ENCODE data around the gene CPNE4.

Gene CPNE4

DNA sequence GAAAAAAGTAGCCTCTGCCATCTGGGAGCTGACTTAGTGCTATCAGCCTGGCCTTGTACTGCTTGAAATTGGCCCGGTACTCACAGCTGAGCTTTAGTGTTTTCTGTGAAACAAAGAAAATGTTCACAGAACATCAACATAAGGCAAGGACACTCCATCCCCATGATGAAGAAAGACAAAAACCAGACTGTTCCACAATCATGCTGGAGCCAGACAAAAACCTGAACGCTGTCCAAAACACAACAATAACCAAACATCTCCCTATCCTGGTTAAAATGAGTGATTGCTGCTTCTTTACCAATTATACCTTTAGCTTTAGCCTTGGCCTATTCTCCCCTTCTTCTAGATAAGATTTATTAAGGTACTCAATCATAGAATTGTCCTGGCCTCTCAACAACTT lies 153.9 kb downstream of the CPNE4 start:
- DNase-seq (ENCODE audit: low read depth in 2 of 2): no peak

DNA sequence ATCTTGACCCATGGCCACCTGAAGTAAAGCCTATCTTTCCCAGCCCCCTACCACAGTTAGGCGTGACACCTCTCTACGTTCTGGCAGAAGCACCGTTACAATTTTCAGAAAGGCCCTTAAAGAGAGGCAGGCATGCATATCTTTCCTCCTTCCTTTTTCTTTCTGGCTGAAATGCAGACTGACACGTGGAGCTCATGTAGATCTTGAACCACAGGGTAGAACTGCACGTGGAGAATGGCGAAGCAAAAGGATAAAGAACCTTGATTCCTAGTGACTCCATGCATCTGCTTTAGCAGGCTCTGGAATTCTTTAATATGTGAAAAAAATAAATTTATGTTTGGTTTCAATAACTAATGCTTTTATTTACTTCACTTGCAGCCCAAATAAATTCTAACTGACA lies 166.6 kb downstream of the CPNE4 start:
- DNase-seq (ENCODE audit: low read depth in 2 of 2): no peak

DNA sequence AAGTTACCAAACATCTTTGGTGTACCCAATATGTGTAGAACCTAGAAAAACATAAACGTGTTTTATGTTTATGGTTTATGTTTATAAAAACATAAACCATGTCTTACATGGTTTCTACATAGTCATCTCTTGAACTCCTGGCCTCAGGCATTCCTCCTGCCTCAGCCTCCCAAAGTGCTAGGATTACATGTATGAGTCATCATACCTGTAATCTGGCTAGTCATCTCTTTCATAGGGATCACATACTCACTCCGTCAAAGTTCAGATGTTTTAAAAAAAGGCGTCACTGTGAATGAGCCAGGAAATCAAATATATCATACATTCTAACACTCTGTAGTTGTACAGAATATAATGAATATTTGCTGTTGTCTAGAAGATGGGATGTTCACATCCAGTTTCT lies 178.6 kb downstream of the CPNE4 start:
- DNase-seq (ENCODE audit: low read depth in 2 of 2): no peak

DNA sequence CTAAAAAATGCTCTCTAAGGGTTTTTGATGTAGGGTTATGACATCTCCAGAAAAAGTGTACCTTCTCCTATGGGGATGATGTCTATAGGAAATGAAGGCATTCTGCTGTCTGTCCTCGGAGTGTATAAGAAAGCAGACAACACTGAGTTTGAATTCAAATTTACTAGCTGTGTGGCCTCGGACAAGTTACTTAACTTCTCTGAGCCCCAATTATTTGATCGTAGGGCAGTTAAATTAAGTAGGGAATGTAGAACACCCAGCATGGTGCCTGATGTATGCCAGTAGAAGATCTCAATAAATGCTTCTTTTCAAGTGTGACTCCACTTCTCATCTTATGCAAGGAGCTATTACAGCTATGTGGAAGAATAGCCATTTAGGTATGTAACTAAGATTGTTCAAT lies 184.6 kb downstream of the CPNE4 start:
- no peak for DNase-seq (ENCODE audit: low read depth in 2 of 2)

DNA sequence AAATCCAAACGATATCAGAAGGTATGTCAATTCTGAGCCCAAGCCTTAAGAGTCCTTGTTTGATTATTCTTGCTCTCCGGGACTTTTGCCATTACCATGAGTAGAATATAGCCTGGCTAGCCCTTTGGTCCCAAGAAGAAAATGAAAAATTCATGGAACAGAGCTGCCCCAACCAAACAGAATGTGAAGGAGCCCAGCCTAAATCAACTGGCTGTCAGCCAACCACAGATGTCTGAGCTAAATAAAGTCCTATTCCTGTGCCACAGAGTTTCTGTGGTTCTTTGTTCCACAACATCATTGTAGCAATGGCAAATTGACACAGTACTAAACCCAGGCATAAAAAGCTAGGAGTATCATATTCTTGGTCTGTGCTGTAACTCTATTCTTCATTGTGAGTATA lies 185.2 kb downstream of the CPNE4 start:
- no peak for DNase-seq (ENCODE audit: low read depth in 2 of 2)

DNA sequence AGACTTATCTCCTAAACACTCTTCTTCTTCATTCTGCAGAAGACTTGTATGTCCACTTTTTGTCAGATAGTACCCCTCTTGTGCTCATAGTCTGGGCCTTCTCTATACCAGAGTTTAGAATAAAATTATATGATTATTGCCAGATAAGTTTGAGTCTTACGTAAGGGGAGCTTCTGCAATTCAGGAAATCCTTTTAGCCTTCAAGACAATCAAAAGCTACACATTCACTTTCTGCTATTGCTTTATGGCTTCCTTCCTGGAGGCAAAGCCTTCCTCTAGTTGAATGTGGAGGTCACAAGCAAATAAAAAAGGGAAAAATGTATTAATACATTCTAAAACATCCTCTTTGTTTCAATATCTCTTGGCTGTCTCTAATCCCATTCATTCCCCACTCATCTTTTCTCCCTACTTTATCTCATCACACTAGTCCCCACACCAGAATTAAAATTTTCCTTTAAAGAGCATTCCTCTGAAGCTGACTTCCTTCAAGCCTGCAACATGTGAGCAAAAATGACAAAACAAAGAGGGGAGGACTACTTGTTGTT lies 186.8 kb downstream of the CPNE4 start:
- DNase-seq (ENCODE audit: low read depth in 2 of 2): no peak

DNA sequence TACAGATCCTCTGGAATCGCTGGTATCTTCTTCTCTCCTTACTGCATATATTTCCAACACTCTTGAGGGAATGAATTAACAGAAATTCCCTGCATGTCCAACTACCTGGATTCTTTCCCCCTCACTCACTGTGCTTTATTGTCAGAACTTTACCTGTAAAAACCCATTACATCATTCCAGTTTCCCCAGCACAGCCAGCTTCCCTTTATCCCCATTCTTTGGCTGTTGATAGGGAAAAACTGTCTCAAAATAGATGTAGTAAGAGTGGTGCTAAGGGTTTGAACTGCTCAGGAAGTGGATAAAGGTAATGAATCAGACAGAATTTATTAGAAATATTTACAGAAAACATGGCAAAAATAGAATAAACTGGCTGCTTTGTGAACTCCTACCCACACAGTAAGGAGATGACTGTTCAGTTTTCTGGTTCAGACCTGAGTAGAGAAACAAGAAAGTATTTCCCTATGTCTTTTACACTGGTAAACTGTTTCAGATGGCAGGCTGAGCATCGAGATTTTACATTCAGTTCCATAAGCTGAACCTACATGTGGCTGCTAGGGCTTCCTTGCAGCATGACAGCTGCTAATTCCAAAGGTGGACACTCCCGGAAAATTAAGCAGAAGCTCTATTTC lies 188.4 kb downstream of the CPNE4 start:
- DNase-seq (ENCODE audit: low read depth in 2 of 2): no peak

DNA sequence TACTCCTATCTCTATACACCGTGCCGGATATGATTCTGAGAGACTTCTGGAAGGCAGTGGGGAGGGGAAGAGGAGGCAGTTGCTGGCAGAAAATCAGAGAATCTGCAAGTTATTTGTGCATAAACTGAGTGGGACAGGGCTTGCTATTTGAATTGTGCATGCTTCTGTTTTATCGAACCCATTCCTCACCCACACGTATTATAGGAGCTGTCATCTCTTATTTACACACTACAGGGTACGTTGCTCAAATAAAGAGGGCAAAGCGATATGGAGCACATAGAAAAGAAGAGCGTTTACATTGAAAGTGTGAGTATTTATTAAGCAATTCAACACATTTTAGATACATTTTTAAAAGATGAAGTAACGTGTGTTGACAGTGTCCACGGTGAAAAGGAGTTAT lies 191.6 kb downstream of the CPNE4 start:
- DNase-seq (ENCODE audit: low read depth in 2 of 2): no peak

DNA sequence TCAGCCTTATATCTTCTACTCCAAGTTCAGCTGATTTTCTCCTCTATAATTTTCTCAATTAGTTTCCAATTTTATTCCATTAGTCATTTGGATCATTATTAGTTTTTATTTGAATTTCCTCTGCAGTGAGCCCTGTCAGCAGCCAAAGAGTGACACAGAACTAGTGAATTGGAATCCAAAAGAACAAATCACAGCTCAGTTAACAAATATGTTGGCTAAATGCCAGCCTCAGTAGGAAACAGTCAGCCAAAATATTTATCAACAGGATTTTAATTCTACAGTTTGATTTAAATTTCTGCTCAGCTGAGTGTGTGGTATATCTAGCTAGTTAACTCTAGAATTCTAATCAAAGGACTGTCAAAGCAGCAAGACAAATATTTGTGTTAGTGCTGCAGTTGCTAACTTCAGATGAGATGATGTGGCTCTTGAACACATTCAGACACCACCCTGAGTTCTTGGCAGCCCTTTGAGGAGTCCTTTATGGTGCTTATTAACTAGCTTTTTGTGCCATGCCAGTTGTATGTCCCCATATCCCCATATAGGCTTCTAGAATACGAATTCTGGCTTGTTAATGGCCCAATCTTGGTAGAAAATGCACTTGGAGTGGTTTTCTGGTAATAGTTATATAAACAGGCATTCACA lies 194.5 kb downstream of the CPNE4 start:
- no peak for DNase-seq (ENCODE audit: low read depth in 2 of 2)

DNA sequence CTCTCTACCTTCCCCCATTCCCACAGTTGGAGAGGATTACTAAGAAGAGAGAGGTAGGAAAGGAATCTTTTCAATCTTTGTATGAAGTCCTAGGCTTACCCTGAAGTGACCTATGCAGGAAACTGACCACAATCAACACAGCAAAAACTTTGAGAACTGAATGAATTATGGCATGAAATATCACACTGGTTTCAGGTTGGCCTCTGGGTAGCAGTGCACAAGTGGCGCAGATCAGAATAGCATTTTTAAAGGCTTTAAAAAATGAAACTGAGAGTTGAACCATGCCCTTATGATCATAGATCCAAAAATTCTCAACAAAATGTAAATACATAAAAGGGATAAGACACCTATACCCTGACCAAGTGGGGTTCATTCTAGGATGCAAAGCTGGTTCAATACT lies 198.9 kb downstream of the CPNE4 start:
- DNase-seq (ENCODE audit: low read depth in 2 of 2): no peak

DNA sequence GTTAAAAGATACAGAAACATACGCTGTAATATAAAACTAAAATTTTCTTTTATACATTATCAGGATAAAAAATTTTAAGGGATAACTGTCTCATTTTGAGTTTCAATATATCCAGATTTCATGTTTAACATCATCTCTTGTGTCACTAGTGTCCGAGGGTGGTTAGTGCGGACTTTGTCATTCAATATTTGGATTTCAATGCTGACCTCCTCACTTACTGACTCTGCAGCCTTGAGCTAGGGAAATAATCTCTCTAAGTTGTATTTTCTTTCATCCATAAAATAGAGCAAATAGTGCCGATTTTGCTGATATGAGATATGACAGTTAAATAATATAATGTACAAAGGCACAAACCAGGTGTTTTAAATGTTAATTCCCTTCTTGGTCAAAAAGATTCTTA lies 203.2 kb downstream of the CPNE4 start:
- no peak for DNase-seq (ENCODE audit: low read depth in 2 of 2)

DNA sequence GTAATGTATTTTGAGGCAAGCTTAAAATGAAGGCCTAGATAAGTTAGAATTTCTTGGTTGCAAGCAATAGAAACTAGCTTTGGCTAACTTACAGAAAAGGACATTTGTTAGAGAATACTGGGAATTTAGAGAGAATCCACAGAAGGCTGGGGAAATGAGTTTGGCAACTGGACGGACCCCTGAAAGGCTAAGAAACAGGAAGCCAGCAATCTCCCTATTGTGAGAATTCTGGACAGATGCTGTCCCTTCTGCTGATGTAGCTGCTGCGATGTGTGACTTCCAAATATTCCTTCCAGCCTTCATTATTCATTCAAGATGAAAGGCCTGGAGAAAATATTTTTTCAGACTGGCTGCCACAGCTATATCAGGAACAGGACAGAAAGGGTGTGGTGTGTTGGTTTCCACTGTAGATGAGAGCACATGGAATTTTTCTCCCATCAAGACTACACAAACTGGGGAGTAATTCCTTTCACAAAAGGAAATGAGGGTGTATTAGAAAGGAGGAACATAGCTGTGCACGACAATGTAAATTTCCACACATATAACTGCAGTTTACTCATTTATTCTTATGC lies 213.5 kb downstream of the CPNE4 start:
- no peak for DNase-seq (ENCODE audit: low read depth in 2 of 2)

DNA sequence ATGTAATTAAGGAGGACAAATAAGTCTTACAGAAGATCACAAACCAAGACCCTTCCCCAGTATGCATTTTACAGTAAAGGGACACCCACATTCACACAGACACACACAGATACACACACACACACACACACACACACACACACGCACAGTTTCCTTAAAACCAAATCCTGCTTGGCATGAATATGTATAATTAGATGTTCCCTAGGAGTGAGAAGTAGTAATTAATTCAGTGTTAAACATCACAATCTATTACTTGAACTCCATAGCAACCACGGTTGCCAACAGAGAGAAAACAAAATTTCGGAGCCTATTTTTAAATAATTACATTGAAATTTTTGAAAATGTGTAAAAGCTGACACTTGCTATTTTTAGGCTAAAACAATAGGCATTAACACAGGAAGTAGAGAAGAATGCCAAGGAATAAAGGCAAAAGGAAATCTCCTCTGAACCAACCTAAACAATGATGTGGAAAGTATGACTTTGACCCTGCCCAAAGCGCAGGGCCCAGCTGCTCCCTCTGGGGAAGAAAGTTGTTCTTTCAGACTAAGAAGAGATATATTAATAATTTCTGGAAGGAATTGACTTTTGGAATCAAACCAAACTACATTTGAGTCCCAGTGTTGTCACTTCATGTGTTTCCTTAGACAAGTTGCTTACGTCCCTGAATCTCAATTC lies 215.3 kb downstream of the CPNE4 start:
- DNase-seq (ENCODE audit: low read depth in 2 of 2): no peak

DNA sequence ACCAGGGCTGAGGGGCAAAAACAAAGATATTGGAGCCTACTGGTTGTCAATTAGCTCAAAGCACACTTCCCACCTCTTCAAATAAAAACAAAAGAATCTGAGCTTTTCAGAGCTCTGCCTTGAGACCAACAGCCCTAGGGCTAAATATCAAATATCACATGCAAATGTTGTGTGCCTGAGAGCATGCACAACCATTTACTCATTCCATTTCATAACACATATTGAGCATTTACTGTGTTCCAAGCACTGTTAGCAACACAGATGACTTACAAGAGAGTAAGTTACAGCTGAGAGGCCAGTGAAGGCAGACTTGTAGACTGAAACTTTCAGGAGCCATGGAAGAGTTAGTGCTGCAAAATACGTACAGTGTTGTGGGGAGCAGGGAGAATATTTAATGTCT lies 222.4 kb downstream of the CPNE4 start:
- no peak for DNase-seq (ENCODE audit: low read depth in 2 of 2)

DNA sequence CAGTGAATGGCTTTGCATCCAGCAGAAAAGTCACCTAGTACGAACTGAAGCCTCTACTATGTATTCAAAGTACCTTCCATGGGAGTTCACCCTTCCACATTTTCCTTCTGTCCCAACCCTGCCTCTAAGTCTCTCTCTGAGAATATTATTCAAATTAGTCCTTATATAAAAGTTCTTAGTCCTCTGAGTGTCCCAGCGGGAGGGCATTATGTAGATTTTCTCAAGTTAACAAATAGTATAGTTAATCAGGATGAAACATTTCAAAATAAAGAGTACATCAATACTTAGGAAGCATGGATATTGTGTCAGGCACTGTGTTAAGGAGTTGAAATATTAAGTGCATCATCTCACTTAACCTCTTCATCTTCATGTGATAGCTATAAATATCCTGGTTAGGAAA lies 223.3 kb downstream of the CPNE4 start:
- no peak for DNase-seq (ENCODE audit: low read depth in 2 of 2)

DNA sequence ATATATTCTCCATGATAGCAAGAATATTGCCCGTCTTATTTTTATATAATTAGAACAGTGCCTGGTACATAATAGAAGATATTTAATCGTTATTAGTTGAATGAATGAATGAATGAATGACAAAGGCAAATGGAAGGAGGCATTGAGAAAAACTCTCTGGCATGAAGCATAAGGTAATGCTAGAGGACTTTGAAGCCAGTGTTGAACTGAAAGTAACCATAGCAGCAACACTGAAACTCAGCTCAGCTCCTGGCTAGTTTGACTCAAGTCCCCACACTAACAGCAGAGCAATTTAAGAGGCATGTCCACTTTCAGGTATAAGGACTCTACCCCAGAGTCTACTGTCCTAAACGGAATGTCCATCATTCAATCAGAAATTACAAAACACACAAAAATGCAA lies 227.0 kb downstream of the CPNE4 start:
- no peak for DNase-seq (ENCODE audit: low read depth in 2 of 2)

DNA sequence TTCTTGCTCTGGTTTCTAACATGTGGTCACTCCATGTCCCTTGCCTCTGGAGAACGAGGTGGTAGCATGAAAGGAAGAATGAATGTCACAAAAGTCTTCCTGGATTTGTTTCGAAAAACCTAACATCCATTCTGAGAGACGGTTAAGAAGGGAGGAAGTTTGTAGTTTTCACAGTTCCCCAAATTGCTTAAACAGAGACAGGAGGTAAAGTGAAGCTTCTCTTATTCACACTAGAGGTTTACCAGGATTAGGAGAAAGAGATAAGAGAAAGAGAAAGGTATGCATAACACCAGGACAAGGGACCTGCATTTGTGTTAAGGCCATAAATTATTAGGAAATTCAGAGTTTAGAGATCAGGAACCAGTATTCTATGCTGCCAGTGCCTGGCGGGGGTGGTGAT lies 228.1 kb downstream of the CPNE4 start:
- no peak for DNase-seq (ENCODE audit: low read depth in 2 of 2)

DNA sequence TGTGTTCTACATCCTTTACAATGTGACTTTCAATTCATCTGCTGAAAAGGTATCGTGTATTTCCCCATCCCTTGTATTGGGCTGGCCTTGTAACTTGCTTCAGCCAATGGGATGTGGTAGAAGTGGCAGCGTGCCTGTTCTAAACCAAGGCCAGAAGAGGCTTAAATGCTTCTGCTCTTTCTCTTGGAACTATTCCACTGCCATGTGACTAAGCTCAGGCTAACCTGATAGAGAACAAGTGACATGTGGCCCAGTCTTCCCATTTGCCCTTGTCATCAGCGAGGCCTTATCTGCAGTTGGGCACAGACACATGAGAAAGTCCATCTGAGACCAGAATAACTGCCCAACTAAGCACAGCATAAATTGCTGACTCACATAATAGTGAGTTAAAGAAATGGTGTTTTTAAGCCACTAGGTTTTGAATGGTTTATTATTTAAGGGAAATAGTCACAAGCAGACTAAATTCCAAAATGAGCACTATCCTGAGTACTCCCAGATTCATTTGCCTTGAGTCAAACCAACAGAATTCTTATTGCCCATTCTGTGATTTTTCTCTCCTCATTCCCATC lies 230.2 kb downstream of the CPNE4 start:
- DNase-seq (ENCODE audit: low read depth in 2 of 2): no peak

DNA sequence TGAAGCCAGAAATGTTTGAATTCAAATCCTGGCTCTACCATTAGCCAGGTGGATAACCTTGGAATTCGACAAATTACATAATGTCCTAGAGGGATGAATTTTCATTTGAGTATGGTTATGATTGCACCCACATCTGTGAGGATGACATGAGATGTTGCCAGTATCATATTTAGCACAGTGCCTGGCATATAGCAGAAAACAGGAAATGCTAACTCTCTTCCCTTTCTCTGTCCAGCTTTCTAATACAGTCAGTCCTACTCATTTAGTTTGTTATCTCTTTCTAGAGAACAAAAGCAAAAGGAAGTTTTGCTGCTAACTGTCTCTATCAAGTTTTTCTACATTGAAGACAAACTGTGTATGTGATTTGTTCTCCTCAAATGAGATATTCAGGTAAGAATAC lies 231.7 kb downstream of the CPNE4 start:
- DNase-seq (ENCODE audit: low read depth in 2 of 2): no peak

DNA sequence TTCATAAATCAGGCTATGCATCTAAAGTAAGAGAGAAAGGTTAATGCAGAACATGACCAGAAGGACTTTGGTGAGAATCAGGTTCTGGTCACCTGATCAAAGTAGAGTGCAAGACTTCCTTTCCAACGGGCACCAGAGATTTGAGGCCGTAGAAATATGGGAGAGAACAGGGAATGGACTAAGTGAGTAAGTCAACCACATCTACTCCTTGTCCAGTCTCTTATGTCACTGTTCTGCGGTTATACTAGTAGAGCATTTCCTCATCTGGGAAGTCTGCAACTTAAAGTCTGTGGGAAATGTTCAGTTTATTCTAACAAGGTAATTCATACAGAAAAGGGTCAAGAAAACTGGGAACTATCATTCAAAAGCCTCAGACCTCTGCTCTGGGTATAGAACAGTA lies 232.8 kb downstream of the CPNE4 start:
- no peak for DNase-seq (ENCODE audit: low read depth in 2 of 2)

DNA sequence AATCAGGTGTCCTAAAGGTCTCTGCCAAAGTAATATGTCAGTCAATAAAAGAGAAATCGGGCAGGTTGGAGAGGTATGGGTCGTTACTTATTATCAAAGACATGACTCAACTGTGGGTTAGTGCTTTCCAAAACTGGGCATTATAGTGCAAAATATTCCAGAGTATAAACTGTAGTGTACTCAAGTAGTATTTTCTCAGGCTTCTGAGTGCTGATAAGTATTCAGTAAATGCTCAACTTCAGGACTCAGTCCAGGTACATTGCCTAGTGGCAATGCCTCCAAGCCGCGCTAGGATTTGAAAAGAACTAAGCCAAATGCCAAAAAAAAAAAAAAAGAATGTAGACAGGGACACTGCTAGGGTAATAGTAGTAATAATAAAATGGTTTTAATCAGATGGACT lies 233.2 kb downstream of the CPNE4 start:
- no peak for DNase-seq (ENCODE audit: low read depth in 2 of 2)

DNA sequence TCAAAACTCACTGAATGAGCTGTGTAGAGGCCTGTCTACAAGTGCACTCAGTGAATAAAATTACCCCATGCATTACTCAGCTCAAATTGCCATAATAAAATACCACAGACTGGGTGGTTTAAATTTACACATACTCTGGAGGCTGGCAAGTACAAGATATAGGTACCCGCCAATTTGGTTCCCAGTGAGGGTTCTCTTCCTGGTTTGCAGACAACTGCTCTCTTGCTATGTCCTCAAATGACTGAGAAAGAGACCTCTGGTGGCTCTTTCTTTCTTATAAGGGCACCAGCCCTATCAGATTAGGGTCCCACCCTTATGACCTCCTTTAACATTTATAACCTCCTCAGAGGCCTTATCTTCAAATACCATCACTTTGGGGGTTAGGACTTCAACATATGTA lies 237.0 kb downstream of the CPNE4 start:
- DNase-seq (ENCODE audit: low read depth in 2 of 2): no peak
